NK-92 treated with Interleukin-12 subunit alpha and Interleukin-12 subunit beta, amount 100 ng/mL, for 24 hours (cell line): ENCODE results near the gene ZC3H14.

Experiments
- DNase-seq: peaks from one replicate; lab custom pipeline; 2025; lab: John Stamatoyannopoulos, UW

Gene ZC3H14

DNA sequence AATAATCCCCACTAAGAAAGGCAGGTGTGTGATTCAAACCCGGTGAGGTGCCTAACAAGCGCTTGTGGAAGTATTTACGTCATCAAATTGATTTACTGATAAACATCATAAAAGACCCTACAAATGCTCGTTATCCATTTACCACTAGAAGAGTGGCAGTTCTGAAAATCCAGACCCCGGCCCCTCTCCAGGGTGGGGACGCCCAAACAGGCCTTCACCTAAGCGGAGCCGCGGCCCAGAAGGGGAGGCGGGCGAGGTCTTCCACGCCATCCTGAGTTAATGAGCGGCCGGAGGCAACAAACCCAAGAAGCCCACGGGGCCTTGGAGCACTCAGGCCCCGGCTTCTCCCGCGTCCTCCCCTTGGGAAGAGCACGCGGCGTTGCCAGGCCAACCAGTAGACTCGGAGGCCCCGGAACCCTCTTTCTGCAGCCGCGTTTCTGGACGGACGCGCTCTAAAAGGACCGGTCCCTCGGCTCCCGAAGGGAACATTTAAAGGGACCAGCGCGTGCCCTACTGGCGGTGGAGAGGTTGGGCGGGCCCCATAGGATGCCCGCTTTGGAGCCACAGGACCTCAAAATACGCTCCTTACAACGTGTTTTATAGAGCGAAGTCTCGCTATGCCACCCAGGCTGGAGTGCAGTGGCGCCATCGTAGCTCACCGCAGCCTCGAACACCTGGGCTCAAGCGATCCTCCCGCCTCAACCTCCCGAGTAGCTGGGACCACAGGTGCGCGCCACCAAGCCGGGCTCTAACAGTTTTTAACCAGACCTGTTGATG lies 11.6 kb upstream of the ZC3H14 start:
- no peak for DNase-seq

DNA sequence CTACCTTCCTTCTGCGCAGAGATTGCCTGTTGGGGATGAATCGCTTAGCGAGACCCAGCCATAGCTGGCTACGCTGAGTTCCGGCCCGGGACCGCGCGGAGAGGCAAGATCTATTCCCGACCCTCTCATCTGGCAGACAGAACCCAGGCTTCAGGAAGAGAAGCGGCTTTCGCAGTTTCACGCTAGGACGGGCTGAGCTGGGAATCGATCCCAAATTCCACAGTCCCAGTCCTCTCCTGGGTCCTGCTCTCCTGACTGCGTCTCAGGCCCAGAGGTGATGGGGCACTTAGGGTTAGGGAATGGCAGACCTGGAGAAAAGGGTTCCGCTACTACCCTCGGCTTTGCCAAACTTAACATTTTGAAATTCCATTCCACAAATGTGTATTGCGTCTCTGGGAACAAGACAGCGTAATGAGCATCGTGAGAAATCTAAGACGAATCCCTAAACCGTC lies 10.8 kb upstream of the ZC3H14 start:
- no peak for DNase-seq

DNA sequence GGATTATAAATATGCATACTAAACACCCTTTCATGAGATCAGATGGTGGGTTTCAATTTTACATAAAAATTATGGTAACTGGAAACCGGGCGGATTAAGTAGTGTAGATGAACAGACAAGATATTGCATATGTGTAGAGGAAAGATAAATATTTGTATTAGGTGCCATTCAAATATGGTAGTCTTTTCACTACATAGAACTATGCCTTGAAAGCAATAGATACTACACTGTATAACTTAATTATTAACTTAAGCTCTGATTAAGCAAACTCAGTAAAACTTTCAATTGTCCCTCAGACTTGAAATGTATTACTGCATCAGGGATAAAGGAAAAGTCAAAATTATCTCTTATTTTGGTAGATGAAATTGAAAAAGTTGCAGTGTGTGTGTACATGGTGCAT lies 10.0 kb upstream of the ZC3H14 start:
- no peak for DNase-seq

DNA sequence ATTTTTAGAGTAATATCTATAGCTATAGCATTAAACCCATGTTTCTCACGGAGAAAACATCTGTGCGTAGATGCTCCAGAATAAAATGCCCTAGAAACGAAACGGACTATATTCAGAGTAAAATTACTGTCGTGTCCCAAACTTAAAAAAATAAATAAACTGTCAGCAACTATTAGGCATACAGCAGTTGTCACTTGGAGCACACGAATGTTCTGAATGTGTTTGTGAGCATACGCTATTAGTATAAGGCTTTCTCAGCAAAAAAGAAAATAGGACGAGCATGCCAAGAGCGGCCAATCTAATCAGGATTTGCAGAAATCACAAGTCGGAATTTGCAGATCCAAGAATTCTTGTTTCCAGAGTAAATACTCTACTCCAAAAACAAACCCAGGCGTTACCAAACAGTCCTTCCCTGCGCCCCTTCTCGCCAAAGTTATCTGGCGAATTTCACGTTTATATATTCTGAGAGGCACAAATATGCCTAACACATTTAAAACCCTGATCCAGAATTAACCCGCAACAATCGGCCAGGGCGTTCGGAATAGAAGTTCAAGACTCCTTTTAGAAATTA lies 8.9 kb upstream of the ZC3H14 start:
- no peak for DNase-seq

DNA sequence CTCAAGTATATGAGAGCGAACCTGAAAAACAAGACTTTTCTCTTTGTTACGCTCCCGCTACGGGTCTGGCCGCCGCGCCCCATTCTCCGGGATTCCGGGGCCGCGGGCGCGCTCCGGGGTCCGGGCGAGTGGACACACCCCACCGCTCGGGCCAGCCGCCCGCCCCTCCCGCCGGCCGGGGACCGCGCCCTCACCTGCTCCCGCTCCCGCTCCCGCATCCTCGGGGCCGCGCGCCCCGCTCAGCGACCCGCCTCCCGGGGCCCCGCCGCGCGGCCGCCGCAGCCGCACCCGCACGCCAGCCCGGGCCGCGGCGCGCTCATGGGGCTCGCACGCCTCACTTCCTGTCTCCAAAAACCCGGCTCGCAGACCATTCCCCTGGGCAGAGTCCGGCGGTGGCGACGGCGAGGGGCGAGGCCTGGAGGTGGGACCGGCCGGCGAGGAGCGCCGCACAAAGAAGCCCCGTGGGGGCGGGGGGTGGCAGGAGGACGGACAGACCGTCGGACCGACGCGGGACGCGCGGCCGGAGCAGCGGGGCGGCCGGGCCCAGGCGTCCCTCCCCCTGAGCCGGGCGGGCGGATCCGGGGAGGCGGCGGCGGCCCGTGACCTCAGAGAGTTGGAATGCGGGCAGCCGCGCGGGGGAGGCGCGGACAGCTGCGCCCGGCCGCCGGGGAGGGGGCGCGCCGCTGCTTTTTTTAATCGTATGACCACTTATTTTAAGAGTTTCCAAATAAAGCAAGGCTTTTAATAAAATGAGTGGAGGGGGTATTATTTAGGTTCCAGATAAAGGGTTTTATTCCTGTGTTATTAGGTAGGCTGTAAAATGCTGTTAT lies 8.2 kb upstream of the ZC3H14 start, which contains the start of gene PTPN21:
PTPN21 (minus strand) TSS at position 551 of the 830 bp plus-strand sequence. CDS start 4,590 bp downstream, outside the sequence.
- DNase-seq, result no peak

DNA sequence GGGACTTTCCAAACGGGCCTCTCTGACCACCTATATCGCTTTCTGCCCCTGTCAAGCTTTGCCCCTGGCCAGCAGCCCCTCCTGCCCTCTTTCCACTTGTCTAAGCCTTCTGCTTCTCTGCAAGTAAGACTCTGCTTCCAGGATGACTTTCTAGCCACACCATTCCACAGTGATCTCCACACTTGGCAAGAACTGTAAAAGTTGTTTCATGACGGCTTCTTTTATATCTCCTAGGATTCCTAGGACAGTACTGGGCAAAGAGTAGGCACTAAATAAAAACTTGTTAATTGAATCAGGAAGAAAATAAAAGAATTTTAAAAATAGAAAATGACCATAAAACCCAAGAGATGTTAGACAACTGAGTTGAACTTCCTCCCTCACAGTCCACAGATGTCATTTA lies 6.3 kb upstream of the ZC3H14 start:
- no peak for DNase-seq

DNA sequence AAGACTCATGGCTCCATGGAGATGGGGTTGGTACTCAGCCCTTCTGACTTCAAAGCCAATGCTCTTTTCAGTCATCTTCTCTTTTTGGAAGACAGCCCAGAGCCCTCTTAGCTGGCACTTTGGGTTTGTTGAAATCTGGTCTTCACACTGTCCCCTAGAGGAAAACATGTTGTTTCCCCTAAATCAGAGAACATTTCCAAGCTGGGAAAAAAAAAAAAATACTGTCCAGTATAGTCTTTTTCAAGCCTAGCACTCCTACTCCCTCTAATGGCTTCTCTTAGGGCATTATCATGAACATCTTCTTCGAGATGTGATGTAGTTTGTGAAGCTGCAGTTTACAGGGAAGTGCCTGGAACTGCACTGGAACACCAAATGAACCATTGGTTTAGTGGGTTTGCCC lies 3.0 kb upstream of the ZC3H14 start:
- no peak for DNase-seq

DNA sequence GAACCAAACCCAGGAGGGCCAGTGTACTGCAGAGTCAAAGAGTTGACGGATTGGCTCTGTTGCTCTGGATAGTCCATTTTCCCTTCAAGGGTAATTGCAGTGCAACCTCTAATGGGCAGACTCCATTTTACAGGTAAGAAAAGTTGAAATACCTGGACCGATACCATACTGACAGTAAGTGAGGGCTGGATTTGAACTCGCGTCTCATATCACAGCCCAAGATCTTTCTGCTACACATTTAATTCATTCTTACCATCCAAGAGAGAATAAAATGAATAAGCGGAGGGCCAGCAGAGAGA lies 356 bp upstream of the ZC3H14 start:
- DNase-seq, result no peak

DNA sequence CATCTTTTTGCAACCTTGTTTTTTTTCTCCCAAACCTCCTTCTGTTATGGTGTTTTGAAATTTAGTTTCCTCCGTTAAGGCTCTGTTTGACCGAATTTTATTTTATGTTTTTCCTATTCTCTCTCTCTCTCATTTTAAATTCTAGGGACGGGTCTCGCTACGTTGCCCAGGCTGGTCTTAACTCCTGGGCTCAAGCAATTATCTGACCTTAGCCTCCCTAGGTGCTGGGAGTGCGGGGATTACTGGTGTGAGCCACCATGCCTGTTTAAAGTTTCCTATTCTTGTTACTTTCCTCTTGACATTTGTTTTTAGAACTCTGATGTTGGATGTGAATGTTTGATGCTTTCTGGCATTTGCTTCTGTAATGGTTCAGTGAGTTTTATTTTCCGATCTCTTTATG lies 1.0 kb downstream of the ZC3H14 start:
- DNase-seq, result no peak

DNA sequence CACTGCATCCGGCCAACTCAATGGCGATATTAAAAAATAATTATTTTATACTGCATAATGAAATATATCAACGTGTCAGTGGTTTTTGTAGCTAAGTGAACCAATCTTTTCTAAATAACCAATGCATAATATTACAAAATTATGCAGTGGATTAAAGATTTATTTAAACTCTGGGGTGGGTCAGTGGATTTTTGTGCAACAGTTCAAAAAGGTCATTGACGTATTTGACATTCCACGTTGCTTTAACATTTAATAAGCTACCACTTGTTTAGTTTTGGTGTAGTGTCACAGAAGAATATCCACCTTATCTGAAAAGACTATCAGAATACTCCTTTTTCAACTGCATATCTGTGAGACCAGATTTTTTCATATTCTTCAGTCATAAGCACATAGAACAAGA lies 2.6 kb downstream of the ZC3H14 start:
- no peak for DNase-seq

DNA sequence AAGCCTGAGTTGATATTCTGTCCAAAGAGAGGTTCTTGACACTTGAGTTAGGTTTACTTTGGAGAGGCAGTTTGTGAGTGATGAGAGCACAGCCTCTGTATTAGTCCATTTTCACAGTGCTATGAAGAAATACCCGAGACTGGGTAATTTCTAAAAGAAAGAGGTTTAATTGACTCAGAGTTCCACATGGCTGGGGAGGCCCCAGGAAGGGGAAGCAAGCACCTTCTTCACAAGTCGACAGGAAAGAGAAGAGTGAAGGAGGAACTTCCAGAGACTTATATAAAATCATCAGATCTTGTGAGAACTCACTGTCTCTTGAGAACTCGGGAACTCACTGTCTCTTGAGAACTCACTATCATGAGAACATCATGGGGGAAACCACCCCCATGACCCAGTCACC lies 5.4 kb downstream of the ZC3H14 start:
- no peak for DNase-seq

DNA sequence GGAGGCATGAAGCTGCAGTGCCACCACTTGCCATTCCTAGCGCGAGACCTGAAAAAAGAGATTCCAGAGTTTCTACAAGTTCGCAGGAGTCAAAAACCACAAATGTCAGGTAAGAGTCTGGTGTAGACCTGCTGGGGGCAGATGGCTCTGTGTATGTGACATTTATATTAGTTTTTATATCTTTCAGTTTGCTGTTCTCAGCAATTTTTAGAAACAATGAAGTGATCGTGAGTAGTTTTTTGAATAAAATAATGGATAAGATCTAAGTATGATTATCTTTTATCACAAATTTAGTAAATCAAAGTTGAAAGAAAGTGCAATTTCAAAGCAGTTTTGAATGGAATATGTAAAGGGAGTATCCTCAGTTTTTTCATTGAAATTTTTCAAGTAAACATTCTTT lies 9.3 kb downstream of the ZC3H14 start:
- DNase-seq, result no peak

DNA sequence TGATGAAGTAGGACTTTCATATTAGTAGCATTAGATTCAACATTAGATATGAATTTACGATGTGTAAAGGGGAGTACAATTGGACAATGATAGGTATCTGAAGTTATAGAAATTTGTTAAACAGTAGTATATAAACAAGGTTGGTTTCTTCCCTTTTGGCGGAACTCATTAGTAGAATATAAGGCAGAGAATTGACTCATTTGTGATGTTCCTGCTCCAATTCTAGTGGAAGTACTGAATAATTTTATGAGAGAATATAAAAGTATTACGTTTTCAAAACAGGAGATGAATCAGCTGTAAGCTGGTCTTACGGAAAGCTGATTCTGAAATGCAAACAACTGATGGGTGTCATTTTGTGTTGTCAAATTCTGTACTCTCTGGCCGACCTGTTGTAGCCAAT lies 13.4 kb downstream of the ZC3H14 start:
- DNase-seq, result no peak

DNA sequence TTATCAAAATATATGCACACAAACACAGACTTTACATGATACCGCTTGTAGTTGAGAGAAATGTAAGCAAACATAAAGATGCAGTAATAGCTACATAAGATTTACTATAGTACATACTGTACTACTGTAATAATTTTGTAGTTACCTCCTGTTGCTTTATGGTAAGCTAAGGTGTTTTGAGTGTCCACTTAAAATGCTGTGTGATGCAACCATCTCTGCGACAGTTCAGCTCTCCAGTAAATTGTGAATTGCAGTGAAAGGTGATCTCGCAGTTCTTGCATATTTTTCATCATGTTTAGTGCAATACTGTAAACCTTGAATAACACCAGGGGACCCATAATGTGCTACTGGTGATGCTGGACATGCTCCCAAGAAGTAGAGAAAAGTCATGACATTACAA lies 21.6 kb downstream of the ZC3H14 start:
- DNase-seq, result no peak

DNA sequence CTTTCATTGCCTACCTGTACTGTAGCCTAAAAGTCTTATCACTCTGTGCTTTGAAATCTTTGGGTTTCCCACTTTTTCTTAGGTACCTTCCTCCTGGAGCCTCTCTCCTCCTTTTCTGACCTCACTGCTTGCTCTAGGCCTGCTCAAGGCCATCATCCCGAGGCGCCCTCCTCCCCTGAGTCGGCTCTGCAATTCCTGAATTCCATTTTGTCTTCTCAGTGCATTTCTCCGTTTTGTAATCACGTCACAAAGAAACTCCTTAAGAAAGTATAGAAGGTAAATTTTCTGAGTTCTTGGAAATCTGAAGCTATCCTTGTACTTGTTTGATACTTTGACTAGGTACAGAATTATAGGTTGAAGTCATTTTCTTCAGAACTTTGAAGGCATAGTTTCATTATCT lies 25.2 kb downstream of the ZC3H14 start:
- DNase-seq, result no peak

DNA sequence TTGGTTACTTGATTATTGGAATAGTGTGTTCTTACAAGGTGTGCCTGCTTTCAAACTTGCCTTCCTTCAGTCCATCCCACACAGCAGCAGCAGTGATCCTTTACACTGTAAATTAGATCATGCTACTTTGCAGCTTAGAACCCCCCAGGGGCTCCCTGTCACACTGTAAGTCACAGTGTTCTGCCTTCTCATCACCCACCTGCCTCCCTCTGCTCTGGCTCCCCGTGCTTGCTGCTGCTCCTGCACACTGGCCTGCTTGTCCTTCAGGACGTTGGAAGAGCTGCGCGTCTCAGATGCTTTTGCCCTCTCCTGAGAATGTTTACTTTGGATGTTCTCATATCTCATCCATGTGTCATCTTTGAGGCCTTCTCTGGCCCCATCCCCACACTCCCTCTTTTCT lies 27.3 kb downstream of the ZC3H14 start:
- no peak for DNase-seq

DNA sequence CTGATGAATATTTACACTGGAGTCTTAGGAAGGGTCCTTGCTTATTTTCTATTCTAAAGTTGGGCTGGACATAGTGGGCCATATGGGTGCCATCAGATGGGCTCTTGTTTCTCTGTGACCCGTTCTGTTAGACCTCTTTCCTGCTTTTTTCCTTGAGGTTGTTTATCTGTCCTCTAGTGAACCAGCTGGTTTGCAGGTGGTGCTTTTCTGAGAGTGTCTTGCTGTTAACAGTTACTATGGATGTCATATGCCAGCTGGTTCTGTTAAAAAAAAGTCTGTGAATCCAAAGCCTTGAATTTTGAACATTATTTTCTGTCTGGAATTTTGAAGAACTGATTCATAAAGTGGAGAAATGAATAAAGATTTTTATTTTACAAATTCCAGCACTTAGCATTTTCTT lies 29.2 kb downstream of the ZC3H14 start:
- DNase-seq, result no peak

DNA sequence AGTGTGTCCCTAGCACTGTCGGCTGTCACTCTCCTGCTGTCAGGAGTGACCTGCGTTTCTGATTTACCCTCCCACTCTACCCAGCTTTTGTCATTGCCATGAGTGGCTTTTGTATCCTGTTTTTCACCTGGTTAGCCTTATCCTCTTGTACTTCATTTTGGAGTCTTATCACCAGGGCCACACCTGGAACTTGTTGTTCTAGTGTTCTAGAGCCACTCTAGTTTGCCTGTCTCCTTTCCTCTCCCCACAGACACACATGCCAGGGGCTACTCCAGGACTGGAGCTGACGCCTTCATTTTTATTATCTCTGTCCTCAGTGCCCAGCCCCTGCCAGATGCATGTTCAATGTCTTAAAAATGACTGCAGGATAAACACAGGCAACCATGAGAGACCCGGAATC lies 34.2 kb downstream of the ZC3H14 start:
- no peak for DNase-seq

DNA sequence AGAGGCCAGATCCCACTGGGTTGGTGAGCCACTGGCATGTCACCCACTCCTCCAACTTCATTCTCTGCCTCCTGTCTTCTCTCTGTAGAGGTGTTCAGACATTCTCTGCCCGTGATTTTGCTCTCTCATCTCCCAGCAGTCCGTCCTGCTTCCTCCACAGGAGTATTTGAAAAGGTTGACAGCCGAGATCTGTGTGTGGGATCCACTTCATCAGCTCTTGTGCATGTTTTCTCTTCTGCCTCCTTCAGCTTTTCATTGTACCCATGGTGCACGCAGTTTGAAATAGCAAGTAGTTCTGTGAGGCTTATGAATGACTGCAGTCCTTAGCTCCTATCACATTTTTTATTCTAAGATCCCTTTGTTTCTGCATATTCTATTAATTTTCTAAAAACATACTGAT lies 34.8 kb downstream of the ZC3H14 start:
- no peak for DNase-seq

DNA sequence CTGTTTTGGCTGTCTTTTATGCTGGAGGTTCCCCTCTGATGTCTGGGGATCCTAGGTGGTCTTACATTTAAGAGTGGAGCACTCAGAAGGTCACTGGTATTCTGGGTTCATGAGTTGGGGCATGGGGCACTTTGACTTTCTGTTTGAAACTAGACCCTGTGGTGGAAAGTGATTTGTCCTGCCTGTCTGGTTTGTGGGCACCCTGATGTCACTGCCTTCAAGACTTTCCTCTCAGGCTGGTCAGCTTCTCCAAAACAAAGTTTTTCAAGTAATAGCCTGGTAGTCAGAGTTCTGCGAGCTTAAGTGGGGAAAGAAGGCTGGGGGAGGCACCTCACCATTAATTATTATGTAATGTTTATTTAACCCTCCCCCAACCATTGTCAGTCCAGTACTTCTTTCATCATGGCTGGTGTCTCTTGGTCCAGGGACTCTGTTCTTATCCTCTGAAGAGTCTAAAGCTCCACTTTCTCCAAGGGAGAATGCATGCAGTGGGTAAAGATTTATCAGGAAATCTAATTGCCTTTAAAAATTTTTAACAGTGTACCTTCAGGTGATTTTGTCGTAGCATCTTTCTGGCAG lies 35.3 kb downstream of the ZC3H14 start:
- no peak for DNase-seq

DNA sequence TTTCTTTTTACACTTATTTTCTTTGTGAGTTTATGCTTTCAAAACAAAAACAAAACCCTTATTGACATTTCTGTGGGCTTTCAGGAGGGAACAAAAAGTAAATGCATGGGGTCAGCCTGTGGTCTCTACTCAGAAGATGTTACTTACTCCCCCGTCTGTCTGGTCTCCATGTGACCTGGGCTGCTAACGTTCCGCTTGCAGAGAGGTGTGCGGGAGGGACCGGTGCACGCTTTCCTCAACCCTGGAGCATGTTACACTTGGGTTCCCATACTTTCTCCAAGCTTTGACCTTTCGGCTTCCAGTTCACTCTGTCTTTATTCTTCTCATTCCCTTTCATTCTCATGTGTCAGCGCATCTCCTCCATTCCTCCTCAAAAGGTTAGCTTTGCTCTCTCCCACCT lies 36.5 kb downstream of the ZC3H14 start:
- DNase-seq, result no peak

DNA sequence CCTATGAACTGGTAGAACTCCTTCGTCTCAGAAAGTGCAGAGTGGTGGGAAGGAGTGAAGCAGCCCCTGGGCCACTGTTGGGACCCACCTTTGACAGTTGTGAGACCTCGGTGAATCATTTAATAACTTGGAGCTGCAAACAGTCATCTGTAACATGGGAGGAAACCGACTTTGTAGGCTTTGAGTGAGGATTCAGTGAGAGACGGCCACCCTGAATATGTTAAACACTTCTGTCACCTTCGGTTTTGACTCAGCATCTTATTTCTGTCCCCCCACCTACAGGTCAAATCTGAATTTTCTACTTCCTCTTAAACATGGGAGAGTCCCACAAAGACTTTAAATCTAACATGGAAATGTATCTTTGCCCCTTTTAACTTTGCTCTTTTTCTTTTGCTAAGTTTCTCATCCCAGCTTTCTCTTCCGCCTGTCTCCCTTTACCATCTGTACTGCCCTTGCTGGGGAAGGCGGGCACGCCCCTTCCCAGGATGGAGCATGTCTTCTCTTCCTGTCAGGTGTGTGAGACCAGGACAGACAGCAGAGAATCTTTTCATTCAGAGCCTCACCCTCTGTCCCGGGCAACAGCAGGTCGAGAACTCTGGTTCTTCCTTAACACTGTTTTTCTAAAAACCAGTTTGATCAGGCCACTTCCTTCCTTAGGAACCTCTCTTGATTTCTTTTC lies 37.1 kb downstream of the ZC3H14 start:
- DNase-seq, result no peak
